Stomach (tissue), 9 donors: Measurements from ENCODE around the gene CCL15. TPM values are rescaled to one million over a fixed set of nuclear protein-coding genes. Genes with fewer than 3 reads are reported as not detected.
A peak's percentile ranks its signal among the peaks of the same experiment; 100 is the strongest.
"Not testable (repeated sequence)": the region's sequence is repeated elsewhere in the genome, so short reads cannot be mapped to it uniquely, and the experiment has no call there.

Source experiments
- DNase-seq, 2 donors: peaks; one replicate each; pipeline versions ENCODE4 v3.0.0 to v3.0.0-alpha.2; 2013 to 2019
- H3K27ac ChIP-seq, 5 donors: fragments of 200-600 bp in 4 of 5; sonication (generic) in 4 of 5; one replicate each; pipeline ENCODE4 v1.5.1; 2013 to 2019; ENCODE audit warnings: mild to moderate bottlenecking in 1 of 5, moderate library complexity in 1 of 5
- H3K27me3 ChIP-seq, 3 donors: fragments of 200-600 bp; sonication (generic); one replicate each; pipeline ENCODE4 v1.5.1; 2017 to 2019; ENCODE audit warnings: mixed run types in 1 of 3
- H3K36me3 ChIP-seq, 4 donors: fragments of 200-600 bp; sonication (generic); 1 replicate in 3 of 4; 2 replicates in 1 of 4; pipeline ENCODE4 v1.5.1; 2016 to 2019
- H3K4me1 ChIP-seq, 4 donors: fragments of 200-600 bp; sonication (generic); one replicate each; pipeline ENCODE4 v1.5.1; 2016 to 2019
- H3K4me3 ChIP-seq, 4 donors: fragments of 200-600 bp; sonication (generic) in 3 of 4; one replicate each; pipeline ENCODE4 v1.5.1; 2016 to 2019; ENCODE audit warnings: mild to moderate bottlenecking in 1 of 4
- H3K9me3 ChIP-seq, 4 donors: fragments of 200-600 bp; sonication (generic); one replicate each; pipeline ENCODE4 v1.5.1; 2016 to 2019
- CTCF ChIP-seq, 7 experiments: fragments of 450-650 bp in 4 of 7; fragments of 200-600 bp in 3 of 7; sonication (generic) in 3 of 7; IDR thresholded peaks; one replicate each; pipeline ENCODE4 v1.5.1; 2016 to 2019; ENCODE audit warnings: antibody characterized with exemption in 7 of 7, control low read depth in 2 of 7, mild to moderate bottlenecking in 1 of 7
- EP300 ChIP-seq: sonication (generic); formaldehyde crosslinking; IDR thresholded peaks from one replicate; pipeline ENCODE4 v1.6.1; 2017; ENCODE audit warnings: antibody characterized with exemption
- POLR2A ChIP-seq, 4 donors: fragments of 450-650 bp; IDR thresholded peaks; one replicate each; pipeline ENCODE4 v1.6.1; 2016; ENCODE audit warnings: antibody characterized with exemption in 4 of 4, control low read depth in 2 of 4, mild to moderate bottlenecking in 1 of 4, moderate library complexity in 1 of 4
- POLR2AphosphoS5 ChIP-seq, 3 donors: sonication (generic); formaldehyde crosslinking; IDR thresholded peaks; one replicate each; pipeline ENCODE4 v1.6.1; 2016; ENCODE audit warnings: antibody characterized with exemption in 3 of 3
- WGBS, 5 donors: extraction: QIAGEN DNeasy Blood & Tissue Kit in 3 of 5; methylation state at CpG; one replicate each; pipeline versions ENCODE4 v1.1.5 to v1.1.7; 2013 to 2018; 5-methylcytosine and 5-hydroxymethylcytosine counted together
- intact Hi-C: fragments of 100-400 bp; cut with DNase I; formaldehyde crosslinking; loops from one replicate; pipeline ENCODE4 v1.15.1; 2023; ENCODE audit warnings: low total_unique reads
- polyA plus RNA-seq, 3 donors: library from polyadenylated mRNA; stranded (reverse); fragments of 200-250 nt; gene quantifications; one replicate each; pipeline ENCODE4 v1.2.3, GENCODE V29; 2013
- total RNA-seq, 5 donors: library from RNA; depleted of rRNA; stranded (reverse); fragments of >200 nt; gene quantifications; one replicate each; pipeline versions ENCODE4 v1.1.0 to v1.2.3, GENCODE V29; 2014 to 2016
- donor health status: healthy with polysubstance abuse.
- donor health status: Bipolar disorder and iron deficiency.
- donor health status: healthy.

The CCL15 gene
- total and polyA plus RNA-seq, 8 donors = 1.2 TPM; not detected in 7

- H3K27me3 ChIP-seq = peaks cover 0 to 18% (median 0%) of the 10 kb centered on the region in 3 donors
- TF ChIP-seq EP300 (no peak), POLR2AphosphoS5 (IDR thresholded peaks at IDR 0.05) (no peak)
- DNase-seq = no peak
- H3K27ac ChIP-seq = no peak overlapping the region
- no peak overlapping the region for H3K4me3 ChIP-seq
- intact Hi-C loops = no loop called here
- WGBS, 5 donors = 83 to 92% (median 88%) methylated on average over 2 of the region's 2 CpGs
- no peaks in the 10 kb centered on the region for H3K36me3 ChIP-seq
- peaks cover 0 to 8% (median 6%) of the 10 kb centered on the region in 4 donors for H3K4me1 ChIP-seq
- H3K9me3 ChIP-seq = peaks cover 0 to 6% (median 3%) of the 10 kb centered on the region in 4 donors
Observed at GRCh38 chr17:36019423-36019822, 18.1 kb upstream of the CCL15 start.

DNA sequence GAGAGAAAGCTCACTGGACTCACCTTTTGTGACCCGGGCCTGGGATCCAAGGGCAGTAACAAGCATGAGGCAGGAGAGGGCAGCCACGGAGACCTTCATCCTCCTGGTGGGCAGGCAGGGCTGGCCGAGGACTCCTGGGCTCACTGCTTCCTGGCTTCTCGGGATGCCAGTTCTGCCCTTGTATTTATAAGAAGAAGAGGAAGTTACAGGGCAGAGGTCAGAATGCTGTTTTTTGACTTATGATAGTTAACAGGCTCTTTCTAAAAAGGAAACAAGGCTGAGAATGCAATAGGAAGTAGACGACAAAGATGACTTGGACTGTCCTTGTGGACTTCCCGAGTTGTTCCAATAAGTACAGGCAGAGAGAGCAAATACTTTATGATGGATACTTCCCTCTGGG, 16.4 kb upstream of the CCL15 start, which contains the start of gene CCL23:
CCL23 (minus strand) TSS at position 174 of the 400 bp plus-strand sequence; CDS start at position 99, 75 bp downstream.
- Histone ChIP-seq H3K36me3 (no peaks in the 10 kb centered on the region), H3K27me3 (peaks cover 0 to 9% (median 0%) of the 10 kb centered on the region in 3 donors), H3K4me3 (no peak within 1 kb of the TSS), H3K4me1 (no peaks in the 10 kb centered on the region), H3K9me3 (peaks cover 0 to 2% (median 1%) of the 10 kb centered on the region in 4 donors), H3K27ac (peak within 1 kb of the TSS in 1 of 5 donors; percentile 18)
- whole genome bisulfite sequencing, 5 donors = 41 to 60% (median 53%) methylated on average over 6 of the region's 6 CpGs
- TF ChIP-seq POLR2AphosphoS5 (IDR thresholded peaks at IDR 0.05) = no peak
- no peak for TF ChIP-seq CTCF (IDR thresholded peaks at IDR 0.05)
- TF ChIP-seq POLR2A (IDR thresholded peaks at IDR 0.05) = no peak
- no peak for TF ChIP-seq EP300
- intact Hi-C loops = no loop called here
- no peak for DNase-seq

DNA sequence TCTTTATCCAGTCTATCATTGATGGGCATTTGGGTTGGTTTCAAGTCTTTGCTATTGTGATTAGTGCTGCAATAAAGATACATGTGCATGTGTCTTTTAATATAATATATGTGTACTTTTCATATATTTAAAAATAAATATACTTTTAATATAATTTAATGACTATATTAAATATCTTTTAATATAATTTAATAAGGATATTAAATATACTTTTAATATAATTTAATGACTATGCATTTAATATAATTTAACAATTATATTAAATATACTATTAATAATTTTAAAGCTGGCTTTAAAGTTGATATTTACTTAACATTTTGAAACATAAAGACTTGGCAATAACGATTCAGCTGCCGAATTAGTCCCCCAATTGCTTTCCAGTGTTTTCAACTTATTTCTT, 15.2 kb upstream of the CCL15 start:
- peaks cover 0 to 5% (median 0%) of the 10 kb centered on the region in 3 donors for H3K27me3 ChIP-seq
- H3K36me3 ChIP-seq = peaks cover 0 to 4% (median 0%) of the 10 kb centered on the region in 4 donors
- no peak for TF ChIP-seq CTCF (IDR thresholded peaks at IDR 0.05)
- no peak for TF ChIP-seq POLR2AphosphoS5 (IDR thresholded peaks at IDR 0.05)
- no peak for TF ChIP-seq POLR2A (IDR thresholded peaks at IDR 0.05)
- no peak for TF ChIP-seq EP300
- H3K4me3 ChIP-seq = no peak overlapping the region
- no peak overlapping the region for H3K27ac ChIP-seq
- WGBS, 5 donors = 90 to 97% (median 92%) methylated on average over 2 of the region's 2 CpGs
- H3K4me1 ChIP-seq = no peaks in the 10 kb centered on the region
- DNase-seq = no peak
- intact Hi-C loops = no loop called here
- peaks cover 0 to 12% (median 10%) of the 10 kb centered on the region in 4 donors for H3K9me3 ChIP-seq

DNA sequence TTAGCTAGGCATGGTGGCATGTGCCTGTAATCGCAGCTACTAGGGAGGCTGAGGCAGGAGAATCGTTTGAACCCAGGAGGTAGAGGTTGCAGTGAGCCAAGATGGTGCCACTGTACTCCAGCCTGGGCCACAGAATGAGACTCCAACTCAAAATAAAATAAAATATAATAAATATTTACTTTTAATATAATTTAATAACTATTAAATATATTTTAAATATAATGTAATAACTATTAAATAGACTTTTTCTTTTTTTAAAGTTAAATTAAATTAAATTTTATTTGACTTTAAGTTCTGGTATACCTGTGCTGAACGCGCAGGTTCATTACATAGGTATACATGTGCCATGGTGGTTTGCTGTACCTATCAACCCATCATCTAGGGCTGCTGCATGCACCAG, 14.5 kb upstream of the CCL15 start:
- DNase-seq, H3K4me1 ChIP-seq, H3K27me3 ChIP-seq, H3K36me3 ChIP-seq, H3K27ac ChIP-seq, H3K4me3 ChIP-seq, intact Hi-C loops: not testable (repeated sequence)
- 92 to 94% (median 93%) methylated on average over 4 of the region's 4 CpGs for WGBS, 5 donors
- peaks cover 0 to 14% (median 13%) of the 10 kb centered on the region in 4 donors for H3K9me3 ChIP-seq

DNA sequence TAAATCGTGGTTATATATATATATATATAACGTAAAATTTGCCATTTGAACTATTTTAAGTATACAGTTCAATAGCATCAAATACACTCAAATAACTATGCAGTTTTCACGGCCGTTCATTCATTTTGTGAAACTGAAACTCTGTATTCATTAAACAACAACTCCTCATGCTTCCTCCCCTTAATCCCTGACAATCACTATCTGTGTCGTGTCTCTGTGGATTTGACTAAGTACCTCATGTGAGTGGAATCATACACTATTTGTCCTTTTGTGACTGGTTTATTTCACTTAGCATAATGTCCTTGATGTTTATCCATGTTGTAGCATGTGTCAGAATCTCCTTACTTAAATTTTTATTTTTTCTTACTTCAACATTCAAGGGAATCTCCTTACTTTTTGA, 13.6 kb upstream of the CCL15 start:
- no peak for DNase-seq
- Histone ChIP-seq H3K27ac (no peak overlapping the region), H3K9me3 (peaks cover 0 to 21% (median 16%) of the 10 kb centered on the region in 4 donors), H3K36me3 (peaks cover 0 to 4% (median 0%) of the 10 kb centered on the region in 4 donors), H3K27me3 (peaks cover 0 to 5% (median 0%) of the 10 kb centered on the region in 3 donors), H3K4me1 (no peaks in the 10 kb centered on the region), H3K4me3 (no peak overlapping the region)
- 66 to 83% (median 78%) methylated on average over 5 of the region's 5 CpGs for WGBS, 5 donors
- intact Hi-C loops = no loop called here
- TF ChIP-seq EP300 = no peak
- TF ChIP-seq POLR2AphosphoS5 (IDR thresholded peaks at IDR 0.05) = no peak
- no peak for TF ChIP-seq CTCF (IDR thresholded peaks at IDR 0.05)
- no peak for TF ChIP-seq POLR2A (IDR thresholded peaks at IDR 0.05)
